ENCODE data around the gene FOXE3.

The FOXE3 gene

DNA sequence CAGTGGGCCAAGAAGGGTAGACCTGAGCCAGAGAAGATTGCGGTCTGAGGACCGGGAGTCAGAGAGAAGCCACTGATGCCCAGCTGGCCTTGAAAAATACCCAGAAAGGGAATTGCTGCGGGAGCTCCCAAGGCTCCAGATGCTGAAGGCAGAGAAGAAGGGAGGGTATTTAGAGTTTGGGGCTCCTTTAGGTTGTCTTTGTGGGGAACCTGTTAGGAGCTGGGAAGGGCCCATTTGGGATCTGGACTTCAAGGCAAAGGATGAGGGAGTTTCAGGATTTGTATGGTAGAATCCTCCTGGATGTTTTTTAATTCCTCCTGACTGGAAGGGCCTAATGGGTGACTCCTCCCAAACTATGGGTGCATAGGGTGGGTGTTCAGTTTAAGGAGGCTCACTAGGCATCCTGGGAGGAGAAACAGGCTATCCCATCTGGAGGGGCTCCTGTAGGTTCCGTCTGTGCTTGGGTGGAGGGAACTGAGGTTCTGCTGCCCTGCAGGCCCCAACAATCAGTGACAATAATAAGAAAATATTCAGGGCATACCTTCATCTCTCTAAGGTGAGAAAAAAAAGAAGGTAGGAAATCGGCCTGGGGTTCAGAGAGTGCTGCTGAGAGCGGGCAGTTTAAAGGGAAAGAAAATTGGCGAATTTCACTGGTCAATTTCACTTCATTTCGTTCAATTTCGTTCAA is 26.9 kb downstream of the FOXE3 start:
- Histone ChIP-seq H3K27ac (ENCODE audit: insufficient read depth in 1 of 2, low read depth in 1 of 2, low read length in 2 of 2, poor library complexity in 1 of 2, severe bottlenecking in 2 of 2) (no peak overlapping the region), H3K9me3 (ENCODE audit: control extremely low read depth in 1 of 5, control insufficient read depth in 4 of 5, insufficient read depth in 2 of 5, low read depth in 1 of 5, low read length in 4 of 5) (no peaks in the 10 kb centered on the region), H3K36me3 (ENCODE audit: control insufficient read depth in 4 of 4, insufficient read depth in 4 of 4, low read length in 3 of 4) (no peaks in the 10 kb centered on the region), H3K4me1 (ENCODE audit: control extremely low read depth in 1 of 4, control insufficient read depth in 4 of 4, insufficient read depth in 4 of 4, low read length in 3 of 4) (peaks cover 0 to 29% (median 17%) of the 10 kb centered on the region in 4 experiments), H3K27me3 (replicated peaks in 2 of 5; ENCODE audit: control insufficient read depth in 4 of 5, insufficient read depth in 5 of 5, low read length in 4 of 5) (peaks cover 4 to 99% (median 66%) of the 10 kb centered on the region in 5 experiments), H3K4me3 (ENCODE audit: control insufficient read depth in 1 of 7, extremely low read depth in 1 of 7, insufficient read depth in 4 of 7, low read depth in 2 of 7, low read length in 6 of 7) (no peak overlapping the region)
- 12% methylated on average over 5 of the region's 9 CpGs for WGBS (ENCODE audit: insufficient coverage)
- DNase-seq: no peak
- CTCF ChIA-PET: interaction anchor here (0.6 to 2.3 kb wide), 2 partner anchors 10 to 20 kb away, joined by 3 to 8 read pairs; no protein-coding TSS in a partner anchor
- POLR2A ChIA-PET: no interaction called here

- peak in 2 of 3 donors; percentile 41 to 42 for DNase-seq
- CTCF ChIA-PET: interaction anchor here (0.6 to 2.3 kb wide), 2 partner anchors 9 to 11 kb away, joined by 4 to 8 read pairs; no protein-coding TSS in a partner anchor
- Histone ChIP-seq H3K27me3 (replicated peaks in 2 of 5; ENCODE audit: control insufficient read depth in 4 of 5, insufficient read depth in 5 of 5, low read length in 4 of 5) (peaks cover 11 to 100% (median 69%) of the 10 kb centered on the region in 5 experiments), H3K9me3 (ENCODE audit: control extremely low read depth in 1 of 5, control insufficient read depth in 4 of 5, insufficient read depth in 2 of 5, low read depth in 1 of 5, low read length in 4 of 5) (no peaks in the 10 kb centered on the region), H3K4me3 (ENCODE audit: control insufficient read depth in 1 of 7, extremely low read depth in 1 of 7, insufficient read depth in 4 of 7, low read depth in 2 of 7, low read length in 6 of 7) (no peak overlapping the region), H3K36me3 (ENCODE audit: control insufficient read depth in 4 of 4, insufficient read depth in 4 of 4, low read length in 3 of 4) (no peaks in the 10 kb centered on the region), H3K27ac (ENCODE audit: insufficient read depth in 1 of 2, low read depth in 1 of 2, low read length in 2 of 2, poor library complexity in 1 of 2, severe bottlenecking in 2 of 2) (no peak overlapping the region), H3K4me1 (ENCODE audit: control extremely low read depth in 1 of 4, control insufficient read depth in 4 of 4, insufficient read depth in 4 of 4, low read length in 3 of 4) (peaks cover 0 to 24% (median 15%) of the 10 kb centered on the region in 4 experiments)
- POLR2A ChIA-PET: no interaction called here
- WGBS (ENCODE audit: insufficient coverage): 5% methylated on average over 30 of the region's 45 CpGs
These were observed 27.6 kb downstream of the FOXE3 start for GRCh38 chr1:47443530-47444296.

- WGBS (ENCODE audit: insufficient coverage): 8% methylated on average over 15 of the region's 15 CpGs
- Histone ChIP-seq H3K27me3 (replicated peaks in 2 of 5; ENCODE audit: control insufficient read depth in 4 of 5, insufficient read depth in 5 of 5, low read length in 4 of 5) (peaks cover 16 to 100% (median 72%) of the 10 kb centered on the region in 5 experiments), H3K9me3 (ENCODE audit: control extremely low read depth in 1 of 5, control insufficient read depth in 4 of 5, insufficient read depth in 2 of 5, low read depth in 1 of 5, low read length in 4 of 5) (no peaks in the 10 kb centered on the region), H3K4me1 (ENCODE audit: control extremely low read depth in 1 of 4, control insufficient read depth in 4 of 4, insufficient read depth in 4 of 4, low read length in 3 of 4) (peaks cover 0 to 20% (median 12%) of the 10 kb centered on the region in 4 experiments), H3K36me3 (ENCODE audit: control insufficient read depth in 4 of 4, insufficient read depth in 4 of 4, low read length in 3 of 4) (no peaks in the 10 kb centered on the region), H3K27ac (ENCODE audit: insufficient read depth in 1 of 2, low read depth in 1 of 2, low read length in 2 of 2, poor library complexity in 1 of 2, severe bottlenecking in 2 of 2) (no peak overlapping the region), H3K4me3 (ENCODE audit: control insufficient read depth in 1 of 7, extremely low read depth in 1 of 7, insufficient read depth in 4 of 7, low read depth in 2 of 7, low read length in 6 of 7) (peak overlapping the region in 1 of 7 experiments; percentile 23)
- peak in 2 of 3 donors; percentile 26 to 39 for DNase-seq
- ChIA-PET POLR2A (no interaction called here), CTCF (interaction anchor here (0.6 kb wide), 1 partner anchor 9 kb away, joined by 4 read pairs; no protein-coding TSS in a partner anchor)
These were observed 28.1 kb downstream of the FOXE3 start for GRCh38 chr1:47444297-47444561.

DNA sequence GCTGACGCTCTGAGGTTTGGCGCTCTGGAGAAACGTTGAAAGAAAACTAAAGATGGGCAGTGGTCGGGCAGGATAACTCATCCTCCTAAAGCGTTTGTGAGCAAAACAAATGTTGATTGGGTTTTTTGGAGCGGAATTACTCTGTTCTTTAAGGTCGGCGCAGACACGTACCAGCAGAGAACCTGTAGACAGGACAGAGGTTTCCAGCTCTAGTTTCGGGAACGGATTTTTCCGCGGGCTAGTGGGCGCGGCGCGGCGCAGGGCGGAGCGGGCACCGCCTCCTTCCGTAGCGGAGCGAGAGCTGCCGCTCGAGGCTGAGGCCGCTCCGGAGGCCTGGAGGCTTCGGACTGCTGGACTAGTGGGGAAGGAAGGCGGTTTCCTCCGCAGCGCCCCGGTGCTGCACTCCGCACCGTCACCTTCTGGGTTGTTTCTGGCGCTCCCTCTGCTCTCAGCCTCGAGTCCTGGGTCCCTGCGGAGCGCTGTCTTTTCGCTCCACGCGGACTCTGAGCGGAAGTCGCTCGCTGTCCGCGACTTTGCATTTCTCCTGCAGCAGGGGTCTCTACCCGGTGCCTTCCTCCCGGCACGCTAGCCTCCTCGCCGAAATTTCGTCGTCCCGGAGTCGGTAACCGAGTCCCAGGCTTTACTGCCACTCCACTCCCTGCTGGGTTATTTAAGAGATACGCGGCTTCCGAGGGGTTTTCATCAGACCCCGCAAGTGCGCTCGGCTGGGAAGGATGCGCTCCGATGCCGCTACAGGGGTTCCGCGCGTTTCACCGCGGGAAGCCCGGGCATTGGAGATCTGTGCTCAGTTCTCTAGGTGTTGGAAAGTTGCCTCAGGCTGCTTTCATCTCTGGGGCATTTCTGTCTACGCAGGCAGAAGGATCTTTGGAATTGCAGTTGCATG is 28.7 kb downstream of the FOXE3 start:
- H3K9me3 ChIP-seq (ENCODE audit: control extremely low read depth in 1 of 5, control insufficient read depth in 4 of 5, insufficient read depth in 2 of 5, low read depth in 1 of 5, low read length in 4 of 5): no peaks in the 10 kb centered on the region
- H3K27ac ChIP-seq (ENCODE audit: insufficient read depth in 1 of 2, low read depth in 1 of 2, low read length in 2 of 2, poor library complexity in 1 of 2, severe bottlenecking in 2 of 2): no peak overlapping the region
- H3K27me3 ChIP-seq (replicated peaks in 2 of 5; ENCODE audit: control insufficient read depth in 4 of 5, insufficient read depth in 5 of 5, low read length in 4 of 5): peaks cover 16 to 100% (median 77%) of the 10 kb centered on the region in 5 experiments
- no peaks in the 10 kb centered on the region for H3K36me3 ChIP-seq (ENCODE audit: control insufficient read depth in 4 of 4, insufficient read depth in 4 of 4, low read length in 3 of 4)
- DNase-seq: peak in 2 of 3 donors; percentile 42 to 57
- ChIA-PET CTCF (interaction anchor here (0.6 kb wide), 1 partner anchor 10 kb away, joined by 4 read pairs; no protein-coding TSS in a partner anchor), POLR2A (no interaction called here)
- peaks cover 0 to 16% (median 10%) of the 10 kb centered on the region in 4 experiments for H3K4me1 ChIP-seq (ENCODE audit: control extremely low read depth in 1 of 4, control insufficient read depth in 4 of 4, insufficient read depth in 4 of 4, low read length in 3 of 4)
- 2% methylated on average over 67 of the region's 73 CpGs for WGBS (ENCODE audit: insufficient coverage)
- peak overlapping the region in 4 of 7 experiments; percentile 7 to 54 (median 37) for H3K4me3 ChIP-seq (ENCODE audit: control insufficient read depth in 1 of 7, extremely low read depth in 1 of 7, insufficient read depth in 4 of 7, low read depth in 2 of 7, low read length in 6 of 7)

- no peak for DNase-seq
- Histone ChIP-seq H3K36me3 (ENCODE audit: control insufficient read depth in 4 of 4, insufficient read depth in 4 of 4, low read length in 3 of 4) (no peaks in the 10 kb centered on the region), H3K27ac (ENCODE audit: insufficient read depth in 1 of 2, low read depth in 1 of 2, low read length in 2 of 2, poor library complexity in 1 of 2, severe bottlenecking in 2 of 2) (no peak overlapping the region), H3K4me1 (ENCODE audit: control extremely low read depth in 1 of 4, control insufficient read depth in 4 of 4, insufficient read depth in 4 of 4, low read length in 3 of 4) (peaks cover 0 to 18% (median 12%) of the 10 kb centered on the region in 4 experiments), H3K27me3 (replicated peaks in 2 of 5; ENCODE audit: control insufficient read depth in 4 of 5, insufficient read depth in 5 of 5, low read length in 4 of 5) (peaks cover 18 to 100% (median 73%) of the 10 kb centered on the region in 5 experiments), H3K9me3 (ENCODE audit: control extremely low read depth in 1 of 5, control insufficient read depth in 4 of 5, insufficient read depth in 2 of 5, low read depth in 1 of 5, low read length in 4 of 5) (no peaks in the 10 kb centered on the region), H3K4me3 (ENCODE audit: control insufficient read depth in 1 of 7, extremely low read depth in 1 of 7, insufficient read depth in 4 of 7, low read depth in 2 of 7, low read length in 6 of 7) (no peak overlapping the region)
- ChIA-PET POLR2A (no interaction called here), CTCF (interaction anchor here (6.2 kb wide), 1 partner anchor 11 kb away, joined by 63 read pairs; the partner anchor contains the start of gene FOXD2)
- WGBS (ENCODE audit: insufficient coverage): 8% methylated on average over 25 of the region's 25 CpGs
These were observed 29.9 kb downstream of the FOXE3 start for GRCh38 chr1:47445823-47446550.

DNA sequence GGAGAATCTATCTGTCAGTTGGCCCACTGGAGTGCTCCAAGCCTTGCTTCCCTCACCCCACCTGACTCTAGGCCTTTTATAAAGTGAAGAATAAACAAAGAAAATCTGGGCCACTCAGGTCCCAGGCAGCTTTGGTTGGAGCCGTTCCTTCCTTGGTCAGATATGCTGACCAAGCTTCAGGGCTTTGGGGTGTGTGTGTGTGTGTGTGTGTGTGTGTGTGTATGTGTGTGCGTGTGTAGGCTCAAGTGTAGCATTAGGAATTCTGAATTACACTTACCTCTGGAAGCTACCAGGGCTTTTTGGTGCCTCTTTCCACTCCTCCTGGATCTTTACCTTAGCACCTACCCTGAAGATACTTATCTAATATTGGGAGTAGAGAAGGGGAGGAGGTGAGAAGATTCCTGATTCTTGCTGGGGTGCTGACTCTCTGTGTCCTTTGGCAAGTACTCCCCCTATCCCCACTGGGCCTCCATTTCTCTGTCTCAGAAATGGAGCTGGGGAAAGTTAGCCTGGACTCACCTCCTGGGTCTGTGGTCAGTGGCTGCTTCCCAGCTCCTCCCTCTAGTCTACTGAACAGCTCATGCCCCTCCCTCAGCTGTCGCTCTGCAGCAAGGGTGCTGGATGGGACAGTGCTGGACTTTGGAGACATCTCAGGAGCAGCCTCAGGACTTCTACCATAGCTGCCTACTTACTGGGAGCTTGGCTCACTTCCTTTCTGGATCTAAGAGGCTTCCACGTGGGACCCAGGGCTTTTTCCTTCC is 32.6 kb downstream of the FOXE3 start:
- DNase-seq: no peak
- ChIA-PET CTCF (interaction anchor here (1.0 to 6.2 kb wide), 12 partner anchors 8 to 278 kb away, joined by 3 to 63 read pairs (median 4); partner anchors contain the start of gene FOXD2), POLR2A (interaction anchor here (0.6 to 0.8 kb wide), 2 partner anchors 18 to 69 kb away, joined by 3 read pairs; no protein-coding TSS in a partner anchor)
- Histone ChIP-seq H3K36me3 (ENCODE audit: control insufficient read depth in 4 of 4, insufficient read depth in 4 of 4, low read length in 3 of 4) (no peaks in the 10 kb centered on the region), H3K9me3 (ENCODE audit: control extremely low read depth in 1 of 5, control insufficient read depth in 4 of 5, insufficient read depth in 2 of 5, low read depth in 1 of 5, low read length in 4 of 5) (no peaks in the 10 kb centered on the region), H3K4me1 (ENCODE audit: control extremely low read depth in 1 of 4, control insufficient read depth in 4 of 4, insufficient read depth in 4 of 4, low read length in 3 of 4) (peaks cover 0 to 18% (median 11%) of the 10 kb centered on the region in 4 experiments), H3K27me3 (replicated peaks in 2 of 5; ENCODE audit: control insufficient read depth in 4 of 5, insufficient read depth in 5 of 5, low read length in 4 of 5) (peaks cover 20 to 97% (median 61%) of the 10 kb centered on the region in 5 experiments), H3K4me3 (ENCODE audit: control insufficient read depth in 1 of 7, extremely low read depth in 1 of 7, insufficient read depth in 4 of 7, low read depth in 2 of 7, low read length in 6 of 7) (no peak overlapping the region), H3K27ac (ENCODE audit: insufficient read depth in 1 of 2, low read depth in 1 of 2, low read length in 2 of 2, poor library complexity in 1 of 2, severe bottlenecking in 2 of 2) (no peak overlapping the region)
- 23% methylated on average over 1 of the region's 4 CpGs for WGBS (ENCODE audit: insufficient coverage)
